HEK293T (cell line): Measurements from ENCODE around the gene MYMX.

Experiments used
- BHLHE40 ChIP-seq: fragments of 450-650 bp; IDR thresholded peaks from 2 replicates; pipeline ENCODE4 v1.6.1; 2016; ENCODE audit warnings: mild to moderate bottlenecking, moderate library complexity, borderline replicate concordance
- ELF4 ChIP-seq: fragments of 450-650 bp; IDR thresholded peaks from 2 replicates; pipeline ENCODE4 v1.6.1; 2017; ENCODE audit warnings: antibody characterized with exemption
- FOXA1 ChIP-seq: fragments of 450-650 bp; IDR thresholded peaks from 2 replicates; pipeline ENCODE4 v1.6.1; 2016; ENCODE audit warnings: mild to moderate bottlenecking
- FOXK2 ChIP-seq: fragments of 450-650 bp; IDR thresholded peaks from 2 replicates; pipeline ENCODE4 v1.6.1; 2016; ENCODE audit warnings: mild to moderate bottlenecking
- FOXM1 ChIP-seq: fragments of 450-650 bp; IDR thresholded peaks from 2 replicates; pipeline ENCODE4 v1.6.1; 2017; ENCODE audit warnings: mild to moderate bottlenecking, borderline replicate concordance
- HDGF ChIP-seq: fragments of 450-650 bp; IDR thresholded peaks from 2 replicates; pipeline ENCODE4 v1.6.1; 2017; ENCODE audit warnings: antibody characterized with exemption, borderline replicate concordance
- NFRKB ChIP-seq: fragments of 450-650 bp; IDR thresholded peaks from 2 replicates; pipeline ENCODE4 v1.6.1; 2016; ENCODE audit warnings: mild to moderate bottlenecking, moderate library complexity
- PKNOX1 ChIP-seq: fragments of 450-650 bp; IDR thresholded peaks from 2 replicates; pipeline ENCODE4 v1.6.1; 2016
- SP1 ChIP-seq: fragments of 450-650 bp; IDR thresholded peaks from 2 replicates; pipeline ENCODE4 v1.6.1; 2017
- TARDBP ChIP-seq: fragments of 450-650 bp; IDR thresholded peaks from 2 replicates; pipeline ENCODE4 v1.6.1; 2016
- ZNF384 ChIP-seq: fragments of 450-650 bp; IDR thresholded peaks from 2 replicates; pipeline ENCODE4 v1.6.1; 2016

GRCh38 chr6:44224029-44224964 lies 7.6 kb downstream of the MYMX start:
- TF ChIP-seq SP1 (no peak), NFRKB (no peak), FOXM1 (no peak), ELF4 (no peak), ZNF384 (no peak), TARDBP (no peak), PKNOX1 (no peak; the same call in 1 of the 2 replicates), FOXA1 (no peak), FOXK2 (no peak), HDGF (no peak), BHLHE40 (no peak)
